ENCODE data around the gene POTEI.
A peak's percentile ranks its signal among the peaks of the same experiment; 100 is the strongest.
"Not testable (repeated sequence)": the region's sequence is repeated elsewhere in the genome, so short reads cannot be mapped to it uniquely, and the experiment has no call there.

POTEI gene

GRCh38 chr2:130511747-130512451, 2.8 kb upstream of the POTEI start:
- DNase-seq (ENCODE audit: low read depth, low spot score); in situ Hi-C loops (cut with HindIII; ENCODE audit: low sequenced_read_pairs); H3K4me3 ChIP-seq (ENCODE audit: low read depth, low read length): not testable (repeated sequence)

GRCh38 chr2:130510807-130511746, 1.9 kb upstream of the POTEI start:
- H3K4me3 ChIP-seq (ENCODE audit: low read depth, low read length); in situ Hi-C loops (cut with HindIII; ENCODE audit: low sequenced_read_pairs); DNase-seq (ENCODE audit: low read depth, low spot score): not testable (repeated sequence)

GRCh38 chr2:130491073-130491472, 18.1 kb downstream of the POTEI start:
- H3K4me3 ChIP-seq (ENCODE audit: low read depth, low read length); in situ Hi-C loops (cut with HindIII; ENCODE audit: low sequenced_read_pairs); DNase-seq (ENCODE audit: low read depth, low spot score): not testable (repeated sequence)

GRCh38 chr2:130455413-130455812, 53.7 kb downstream of the POTEI start:
- not testable (repeated sequence) for DNase-seq (ENCODE audit: low read depth, low spot score)

GRCh38 chr2:130454712-130455083, 54.4 kb downstream of the POTEI start:
- in situ Hi-C loops (cut with HindIII; ENCODE audit: low sequenced_read_pairs); DNase-seq (ENCODE audit: low read depth, low spot score); H3K4me3 ChIP-seq (ENCODE audit: low read depth, low read length): not testable (repeated sequence)

More at GRCh38 chr2:130455413-130455812, 53.7 kb downstream of the POTEI start:
- H3K4me3 ChIP-seq (ENCODE audit: low read depth, low read length); in situ Hi-C loops (cut with HindIII; ENCODE audit: low sequenced_read_pairs): not testable (repeated sequence)

GRCh38 chr2:130453955-130454711, 55.0 kb downstream of the POTEI start:
- in situ Hi-C loops (cut with HindIII; ENCODE audit: low sequenced_read_pairs); H3K4me3 ChIP-seq (ENCODE audit: low read depth, low read length); DNase-seq (ENCODE audit: low read depth, low spot score): not testable (repeated sequence)

- H3K4me3 ChIP-seq (ENCODE audit: low read depth, low read length); in situ Hi-C loops (cut with HindIII; ENCODE audit: low sequenced_read_pairs); DNase-seq (ENCODE audit: low read depth, low spot score): not testable (repeated sequence)
Observed at GRCh38 chr2:130452897-130453296, 56.2 kb downstream of the POTEI start.

- in situ Hi-C loops (cut with HindIII; ENCODE audit: low sequenced_read_pairs); H3K4me3 ChIP-seq (ENCODE audit: low read depth, low read length); DNase-seq (ENCODE audit: low read depth, low spot score): not testable (repeated sequence)
Observed at GRCh38 chr2:130451823-130452222, 57.3 kb downstream of the POTEI start.

GRCh38 chr2:130451278-130451677, 57.9 kb downstream of the POTEI start:
- in situ Hi-C loops (cut with HindIII; ENCODE audit: low sequenced_read_pairs); DNase-seq (ENCODE audit: low read depth, low spot score); H3K4me3 ChIP-seq (ENCODE audit: low read depth, low read length): not testable (repeated sequence)

- H3K4me3 ChIP-seq (ENCODE audit: low read depth, low read length); in situ Hi-C loops (cut with HindIII; ENCODE audit: low sequenced_read_pairs); DNase-seq (ENCODE audit: low read depth, low spot score): not testable (repeated sequence)
Observed at GRCh38 chr2:130450366-130450765, 58.8 kb downstream of the POTEI start.

- H3K4me3 ChIP-seq (ENCODE audit: low read depth, low read length); in situ Hi-C loops (cut with HindIII; ENCODE audit: low sequenced_read_pairs): not testable (repeated sequence)
- peak; percentile 0 for DNase-seq (ENCODE audit: low read depth, low spot score)
- TF ChIP-seq CTCF (IDR thresholded peaks at IDR 0.05; ENCODE audit: low read depth, low read length): peak; percentile 22
Observed at GRCh38 chr2:130427631-130428030, 81.5 kb downstream of the POTEI start.

- DNase-seq (ENCODE audit: low read depth, low spot score); in situ Hi-C loops (cut with HindIII; ENCODE audit: low sequenced_read_pairs); H3K4me3 ChIP-seq (ENCODE audit: low read depth, low read length): not testable (repeated sequence)
Observed at GRCh38 chr2:130418845-130419244, 90.3 kb downstream of the POTEI start.

GRCh38 chr2:130416693-130417092, 92.4 kb downstream of the POTEI start:
- DNase-seq (ENCODE audit: low read depth, low spot score); in situ Hi-C loops (cut with HindIII; ENCODE audit: low sequenced_read_pairs): not testable (repeated sequence)

More at GRCh38 chr2:130416693-130417092, 92.4 kb downstream of the POTEI start:
- not testable (repeated sequence) for H3K4me3 ChIP-seq (ENCODE audit: low read depth, low read length)

All from astrocyte of the spinal cord (primary cell).